HG03064 (cell line): Measurements from ENCODE around the gene SLC35F4.
"Not testable (repeated sequence)": the region's sequence is repeated elsewhere in the genome, so short reads cannot be mapped to it uniquely, and the experiment has no call there.

Source experiments
- ATAC-seq: cut with Tn5 transposase; IDR thresholded peaks from one replicate; pipeline ENCODE4 v1.9.1; 2021; ENCODE audit warnings: low read depth; ENCODE audit not compliant: unreplicated experiment

The SLC35F4 gene

DNA sequence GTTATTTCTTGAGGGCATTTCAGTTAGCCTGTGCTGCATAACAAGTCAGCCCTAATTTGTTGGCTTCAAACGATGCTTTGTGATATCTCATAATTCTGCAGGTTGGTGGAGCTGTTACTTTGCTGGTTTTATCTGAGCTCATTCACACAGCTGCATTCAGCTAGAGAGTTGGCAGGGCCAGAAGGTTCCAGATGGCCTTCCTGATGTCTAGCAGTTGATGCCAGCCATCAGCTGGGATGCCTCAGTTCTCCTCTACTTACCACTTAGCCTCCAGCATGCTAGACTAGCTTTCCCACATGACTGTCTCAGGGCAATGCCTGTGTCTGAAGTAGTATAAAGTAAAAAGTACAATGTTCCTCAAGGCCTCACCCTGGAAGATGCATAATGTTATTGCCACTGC, 130.6 kb downstream of the SLC35F4 start:
- ATAC-seq = no peak

DNA sequence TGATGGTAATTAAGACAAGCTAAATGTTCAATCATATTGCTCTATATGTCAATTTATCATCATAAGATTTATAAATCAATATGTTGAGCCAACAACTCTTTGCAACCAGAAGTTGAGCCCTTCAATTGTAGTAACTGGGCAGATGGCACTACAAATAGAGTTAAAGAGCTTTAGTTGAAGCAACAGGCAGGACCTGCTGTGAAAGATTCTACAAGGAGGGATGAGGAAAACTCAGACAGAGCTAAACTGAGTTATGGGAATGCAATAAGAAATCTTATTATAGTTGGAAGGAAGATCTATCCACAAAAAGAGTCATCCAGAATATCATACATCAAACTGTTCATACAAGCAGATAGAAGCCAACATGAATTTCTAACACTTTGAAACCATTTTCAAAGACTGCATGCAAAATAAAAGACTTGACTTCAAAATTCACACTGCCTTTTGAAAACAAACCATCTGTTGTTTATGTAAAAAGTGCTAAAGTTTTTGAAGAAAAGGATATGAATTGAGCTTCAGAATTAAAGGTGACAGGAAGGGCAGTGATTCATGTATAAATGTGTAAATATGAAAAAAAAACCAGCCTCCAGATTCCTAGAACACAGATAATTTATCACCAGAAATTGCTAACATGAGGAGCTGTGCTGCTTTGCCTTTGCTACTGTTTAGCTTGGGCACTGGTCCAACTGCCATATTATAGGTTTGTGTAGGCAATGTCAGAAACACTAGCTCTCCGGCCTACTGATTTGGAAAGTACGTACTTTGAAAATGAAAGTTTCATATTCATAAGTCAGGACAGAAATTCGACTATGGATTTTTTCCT, 133.2 kb downstream of the SLC35F4 start:
- no peak for ATAC-seq

DNA sequence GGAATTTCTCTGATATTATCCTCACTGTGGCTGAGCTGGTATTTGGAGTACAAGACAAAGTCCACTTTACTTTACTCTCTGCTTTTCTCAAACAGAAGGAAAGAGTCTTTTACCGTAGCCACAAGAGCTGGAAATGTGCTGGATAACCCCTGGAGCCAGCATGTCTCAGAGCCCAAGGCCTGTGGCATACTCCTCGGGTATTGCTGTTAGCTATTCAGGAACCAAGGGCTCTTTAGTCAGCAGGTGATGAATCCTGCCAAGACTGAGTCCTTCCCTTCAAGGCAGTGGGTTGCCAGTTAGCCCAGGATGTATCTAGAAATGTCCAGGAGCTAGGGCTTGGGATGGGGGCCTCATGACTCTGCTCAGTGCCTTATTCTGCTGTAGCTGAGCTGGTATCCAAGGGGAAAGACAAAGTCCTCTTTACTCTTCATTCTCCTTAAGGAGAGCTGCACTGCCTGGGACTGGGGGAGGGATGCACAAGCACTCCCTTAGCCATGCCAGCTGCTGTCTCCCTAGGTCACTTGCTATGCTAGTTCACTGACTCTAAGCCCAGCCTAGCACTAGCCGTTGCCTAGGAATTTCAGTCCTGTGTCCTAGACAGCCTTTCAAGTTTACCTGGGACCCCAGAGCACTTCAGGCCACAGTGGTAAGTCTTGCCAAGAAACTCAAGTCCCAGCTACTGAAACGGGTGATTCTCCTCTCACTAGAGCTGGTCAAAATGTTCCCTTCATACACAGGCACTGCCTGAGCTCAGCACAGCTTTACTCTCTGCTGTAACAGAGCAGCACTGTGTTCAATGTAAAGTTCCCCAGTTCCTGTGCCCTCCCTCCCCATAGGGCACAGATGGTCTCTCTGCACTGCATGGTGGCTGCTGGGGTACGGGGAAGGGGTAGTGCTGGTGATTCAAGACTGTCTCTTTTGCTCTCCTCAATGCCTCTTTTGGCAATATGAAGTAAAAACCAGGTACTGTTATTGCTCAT, 136.4 kb downstream of the SLC35F4 start:
- no peak for ATAC-seq

DNA sequence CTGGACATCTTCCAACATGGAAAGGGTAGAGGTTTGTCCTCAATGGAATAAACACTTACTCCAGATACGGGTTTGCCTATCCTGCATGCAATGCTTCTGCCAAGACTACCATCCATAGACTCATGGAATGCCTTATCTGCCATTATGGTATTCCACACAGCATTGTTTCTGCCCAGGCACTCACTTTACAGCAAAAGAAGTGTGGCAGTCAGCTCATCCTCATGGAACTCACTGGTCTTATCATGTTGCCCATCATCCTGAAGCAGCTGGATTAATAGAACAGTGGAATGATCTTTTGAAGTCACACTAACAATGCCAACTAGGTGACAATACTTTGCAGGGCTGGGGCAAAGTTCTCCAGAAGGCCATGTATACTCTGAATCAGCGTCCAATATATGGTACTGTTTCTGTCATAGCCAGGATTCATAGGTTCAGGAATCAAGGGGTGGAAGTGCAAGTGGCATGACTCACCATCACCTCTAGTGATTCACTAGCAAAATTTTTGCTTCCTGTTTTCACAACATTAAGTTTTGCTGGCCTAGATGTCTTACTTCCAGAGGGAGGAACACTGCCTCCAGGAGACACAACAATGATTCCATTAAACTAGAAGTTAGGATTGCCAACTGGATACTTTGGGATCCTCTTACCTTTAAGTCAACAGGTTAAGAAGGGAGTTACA, 140.4 kb downstream of the SLC35F4 start:
- no peak for ATAC-seq

DNA sequence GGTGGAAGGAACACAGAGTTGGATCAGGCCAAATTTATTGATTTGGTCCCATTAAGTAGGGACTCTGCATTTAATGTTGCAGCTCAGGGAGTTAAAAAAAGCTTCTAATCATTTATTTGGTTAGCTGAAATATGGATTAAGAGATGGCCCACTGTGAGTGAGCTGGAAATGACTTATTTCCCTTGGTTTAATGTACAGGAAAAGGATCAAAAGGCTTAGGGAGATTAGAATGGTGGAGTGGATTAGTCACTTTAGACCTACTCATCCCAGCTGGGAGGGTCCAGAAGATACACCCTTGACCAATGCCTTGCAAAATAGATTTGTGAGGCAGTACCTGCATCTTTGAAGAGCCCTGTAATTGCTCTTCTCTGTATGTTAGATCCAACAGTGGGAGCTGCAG, 143.8 kb downstream of the SLC35F4 start:
- ATAC-seq = not testable (repeated sequence)

DNA sequence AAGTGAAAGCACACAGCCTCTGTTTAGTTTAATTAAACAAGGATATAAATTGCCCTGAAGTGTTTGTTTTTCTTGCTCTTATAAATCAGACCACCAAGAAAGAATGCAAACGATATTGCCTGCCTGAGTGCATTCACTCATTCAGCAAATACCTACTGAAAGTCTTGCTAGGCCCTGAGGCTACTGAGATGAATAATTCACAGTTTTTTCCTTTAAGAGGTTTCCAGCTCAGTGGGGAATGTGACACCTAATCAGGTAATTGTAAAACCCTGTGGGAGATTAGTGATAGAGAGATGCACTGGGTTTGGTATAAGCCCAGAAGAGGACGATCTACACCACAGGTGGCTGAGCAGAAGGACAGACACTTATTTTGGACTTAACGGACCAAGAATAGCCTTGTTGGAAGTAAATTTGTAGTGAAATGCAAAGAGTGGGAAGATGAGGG, 151.4 kb downstream of the SLC35F4 start:
- ATAC-seq = no peak

DNA sequence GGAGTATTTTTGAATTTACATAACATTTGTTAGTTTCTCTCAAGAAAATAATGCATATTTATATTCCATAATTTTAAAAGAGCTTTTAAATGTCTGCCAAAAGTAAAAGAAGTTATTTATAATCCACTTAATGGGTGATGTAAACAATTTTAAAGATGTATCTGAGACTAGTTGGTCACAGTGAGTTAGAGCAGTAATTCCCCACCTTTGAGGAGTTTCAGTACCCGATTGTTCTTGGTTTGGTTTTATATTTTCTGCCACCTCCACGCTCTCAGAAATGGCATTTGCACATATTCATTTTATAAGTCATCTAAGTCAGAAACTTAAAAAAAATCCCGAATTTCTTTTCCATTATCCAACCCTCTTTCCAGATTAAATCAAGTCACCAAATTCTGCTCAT, 153.2 kb downstream of the SLC35F4 start:
- no peak for ATAC-seq

DNA sequence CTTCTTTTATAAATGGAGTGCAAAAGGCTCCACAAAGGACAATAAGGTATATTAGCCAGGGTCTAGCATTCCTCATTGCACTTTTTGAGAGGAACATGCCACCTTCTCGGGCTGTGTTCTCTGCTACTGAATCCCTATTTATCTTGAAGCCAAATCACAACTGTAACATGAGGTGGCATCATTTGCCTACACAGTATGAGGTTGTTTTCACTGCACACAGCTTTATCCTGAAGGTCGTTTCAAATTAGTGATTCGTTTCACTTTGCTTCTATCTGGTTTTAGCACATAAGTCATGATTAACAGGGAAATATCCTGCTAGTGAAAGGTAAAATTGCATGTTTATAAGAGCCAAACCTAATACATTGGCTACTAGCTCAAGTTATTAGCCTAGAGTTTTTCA, 153.8 kb downstream of the SLC35F4 start:
- ATAC-seq = no peak

DNA sequence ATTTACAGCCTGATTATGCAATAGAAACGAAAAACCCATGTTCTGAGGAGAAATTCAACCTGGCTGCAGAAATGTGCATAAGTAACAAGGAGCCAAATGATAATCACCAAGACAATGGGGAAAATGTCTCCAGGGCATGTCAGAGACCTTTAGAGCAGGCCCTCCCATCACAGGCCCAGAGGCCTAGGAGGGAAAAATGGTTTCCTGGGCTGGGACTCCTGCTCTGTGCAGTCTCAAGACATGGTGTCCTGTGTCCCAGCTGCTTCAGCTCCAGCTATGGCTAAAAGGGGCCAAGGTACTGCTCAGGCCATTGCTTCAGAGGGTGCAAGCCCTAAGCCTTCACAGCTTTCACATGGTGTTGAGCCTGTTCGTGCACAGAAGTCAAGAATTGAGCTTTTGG, 156.0 kb downstream of the SLC35F4 start:
- no peak for ATAC-seq

DNA sequence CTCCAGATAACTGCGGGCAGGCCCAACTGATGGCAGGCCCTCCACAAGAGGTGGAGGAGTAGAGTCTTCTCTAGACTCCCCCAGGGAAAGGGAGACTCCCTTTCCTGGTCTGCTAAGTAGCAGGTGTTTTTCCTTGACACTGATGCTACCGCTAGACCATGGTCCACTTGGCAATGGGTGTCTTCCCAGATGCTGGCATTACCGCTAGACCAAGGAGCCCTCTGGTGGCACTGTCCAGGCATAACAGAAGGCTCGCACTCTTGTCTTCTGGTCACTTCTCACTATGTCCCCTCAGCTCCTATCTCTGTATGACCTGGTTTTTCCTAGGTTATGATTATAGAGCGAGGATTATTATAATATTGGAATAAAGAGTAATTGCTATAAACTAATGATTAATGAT, 156.8 kb downstream of the SLC35F4 start:
- ATAC-seq = not testable (repeated sequence)

DNA sequence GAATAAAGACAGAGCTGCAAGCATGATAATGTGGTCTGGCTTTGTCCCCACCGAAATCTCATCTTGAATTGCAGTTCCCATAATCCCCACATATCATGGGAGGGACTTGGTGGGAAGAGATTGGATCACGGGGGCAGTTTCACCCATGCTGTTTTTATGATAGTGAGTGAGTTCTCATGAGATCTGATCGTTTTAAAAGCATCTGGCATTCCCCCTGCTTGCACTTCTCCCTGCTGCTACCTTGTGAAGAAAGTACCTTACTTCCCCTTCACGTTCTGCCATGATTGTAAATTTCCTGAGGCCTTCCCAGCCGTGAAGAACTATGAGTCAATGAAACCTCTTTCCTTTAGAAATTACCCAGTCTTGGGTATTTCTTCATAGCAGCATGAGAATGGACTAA, 158.7 kb downstream of the SLC35F4 start:
- no peak for ATAC-seq

DNA sequence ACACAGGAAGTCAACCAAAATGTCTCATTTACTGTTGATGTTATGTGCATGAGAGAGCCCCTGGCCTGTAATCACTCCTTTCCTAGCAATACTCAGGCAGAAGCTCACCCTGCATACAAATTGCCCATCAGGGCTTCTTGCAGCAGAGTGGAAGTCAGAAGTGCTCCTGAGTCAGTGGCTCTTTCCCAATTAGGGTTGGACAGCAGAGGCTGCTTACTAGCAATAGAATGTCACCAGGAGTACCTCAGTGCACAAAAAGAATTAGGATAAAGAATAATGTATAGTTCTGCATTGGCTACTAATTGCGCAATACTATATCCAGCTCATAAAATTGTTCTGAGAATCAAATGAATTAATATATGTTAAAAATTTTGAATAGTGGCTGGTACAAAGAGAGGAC, 161.1 kb downstream of the SLC35F4 start:
- ATAC-seq = no peak

DNA sequence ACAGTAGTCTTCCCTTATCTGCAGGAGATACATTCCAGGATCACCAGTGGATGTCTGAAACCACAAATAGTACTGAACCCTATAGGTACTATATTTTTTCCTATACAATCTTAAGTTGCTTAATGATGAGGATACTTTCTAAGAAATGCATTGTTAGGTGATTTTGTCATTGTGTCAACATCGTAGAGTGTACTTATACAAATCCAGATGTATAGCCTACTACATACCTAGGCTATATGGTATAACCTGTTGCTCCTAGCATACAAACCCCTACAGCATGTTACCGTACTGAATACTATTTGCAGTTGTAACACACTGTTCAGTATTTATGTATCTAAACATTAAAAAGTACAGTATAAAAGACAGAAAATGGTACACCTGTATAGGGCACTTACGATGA, 165.9 kb downstream of the SLC35F4 start:
- ATAC-seq = no peak

DNA sequence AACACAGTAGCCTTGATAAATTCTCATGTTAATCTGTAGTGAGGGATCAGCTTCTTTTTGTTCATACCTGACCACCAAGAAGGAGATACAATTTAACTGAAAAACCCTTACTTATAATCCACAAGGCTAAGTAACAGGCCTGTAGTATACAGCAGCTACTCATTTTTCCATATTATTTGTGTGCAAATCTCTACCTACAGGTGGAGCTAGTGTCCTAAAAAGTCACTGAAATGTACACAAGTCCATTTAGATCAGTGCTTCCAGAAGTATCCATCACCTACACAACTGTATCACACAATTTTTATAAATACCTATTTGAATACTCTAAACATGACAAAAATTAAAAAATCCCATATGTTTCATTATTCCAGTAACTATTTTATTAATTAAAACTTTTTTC, 173.2 kb downstream of the SLC35F4 start:
- ATAC-seq = no peak

DNA sequence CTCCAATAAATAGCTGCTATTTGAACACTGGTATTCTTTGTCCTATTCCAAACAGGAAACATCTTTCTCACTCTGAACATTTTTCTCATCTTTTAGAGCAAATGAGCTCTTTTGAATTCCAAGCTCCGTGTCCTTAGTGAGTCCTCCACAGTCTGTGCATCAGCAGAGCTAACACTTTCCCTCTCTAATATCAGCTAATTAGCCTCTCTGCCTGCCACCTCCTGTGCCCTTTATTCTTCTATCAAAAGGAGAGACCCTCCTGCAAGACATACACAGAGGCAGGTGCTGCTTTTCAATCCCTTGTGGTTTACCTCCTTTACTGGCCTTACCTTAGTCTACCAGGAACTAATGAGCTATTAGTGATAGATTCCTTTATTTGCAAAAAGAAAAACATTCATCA, 178.5 kb downstream of the SLC35F4 start:
- no peak for ATAC-seq

DNA sequence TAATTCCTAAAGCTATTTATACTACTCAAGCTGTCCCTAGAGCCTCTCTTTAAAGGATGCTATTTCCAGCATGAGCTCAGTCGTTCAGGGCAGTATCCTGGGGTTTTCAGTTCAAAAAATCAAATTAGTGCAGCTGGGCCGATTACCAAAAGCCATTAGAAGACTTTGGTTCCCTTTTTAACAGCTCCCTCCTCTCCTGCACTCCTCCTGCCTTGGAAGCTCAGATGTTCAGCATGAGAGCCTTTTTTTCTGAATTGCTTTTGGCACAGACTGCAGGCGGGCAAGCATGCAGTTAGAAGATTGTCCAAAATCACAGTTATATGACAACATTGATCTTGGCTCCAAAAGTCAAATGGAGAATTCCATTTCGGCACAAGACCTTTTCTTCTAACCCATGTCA, 179.6 kb downstream of the SLC35F4 start:
- ATAC-seq = no peak

DNA sequence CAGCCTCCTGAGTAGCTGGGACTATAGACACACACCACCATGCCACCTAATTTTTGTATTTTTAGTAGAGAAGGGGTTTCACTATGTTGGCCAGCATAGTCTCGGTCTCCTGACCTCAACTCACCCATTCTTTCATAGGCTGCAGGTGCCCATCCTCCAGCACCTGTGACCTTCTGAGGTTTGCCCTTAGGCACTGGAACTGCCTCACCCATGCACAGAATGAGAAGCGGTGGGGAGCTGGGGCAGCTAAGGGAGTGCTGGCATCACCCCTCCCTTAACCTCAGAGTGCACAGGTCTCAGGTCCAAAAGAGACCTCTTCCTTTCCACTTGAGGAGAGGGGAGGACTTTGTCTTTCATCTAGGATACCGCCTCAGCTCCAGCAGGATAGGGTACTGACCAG, 194.9 kb downstream of the SLC35F4 start:
- ATAC-seq = no peak

DNA sequence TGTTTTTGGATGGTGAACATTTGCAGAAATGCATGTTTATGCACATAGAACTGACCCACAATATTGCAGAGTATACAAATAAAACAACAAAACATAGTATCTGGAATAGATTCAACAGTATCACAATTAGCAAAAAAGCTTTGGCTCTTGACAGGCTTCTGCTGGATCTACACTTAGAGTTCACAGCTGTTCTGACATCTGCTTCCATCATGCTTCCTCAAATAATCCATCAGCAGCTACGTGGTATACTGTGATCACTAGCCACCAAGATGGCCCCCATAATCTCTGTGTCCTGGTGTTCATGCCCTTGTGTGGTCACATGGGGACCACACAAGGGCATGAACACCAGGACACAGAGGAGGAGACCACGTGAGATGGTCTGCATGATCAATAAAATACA, 205.7 kb downstream of the SLC35F4 start:
- ATAC-seq = no peak

DNA sequence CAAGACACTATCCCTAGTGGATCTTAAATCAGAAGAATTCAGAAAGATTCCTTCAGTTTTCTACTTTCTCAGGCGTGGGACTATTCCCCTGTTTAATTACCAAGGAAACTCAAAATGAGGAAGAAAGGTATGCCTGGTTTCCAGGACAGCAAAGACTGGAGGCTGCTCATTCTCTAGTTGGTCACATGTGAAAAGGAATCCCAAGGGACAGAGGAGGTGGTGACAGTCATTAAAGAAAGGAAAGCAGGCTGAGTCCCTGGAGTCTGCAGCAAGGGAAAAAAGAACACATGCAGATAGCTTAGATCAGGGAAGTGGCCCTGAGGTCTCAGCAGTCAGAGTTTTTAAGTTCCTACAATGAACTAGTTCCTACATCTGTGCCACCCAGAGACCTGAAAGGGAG, 206.8 kb downstream of the SLC35F4 start:
- ATAC-seq = no peak

DNA sequence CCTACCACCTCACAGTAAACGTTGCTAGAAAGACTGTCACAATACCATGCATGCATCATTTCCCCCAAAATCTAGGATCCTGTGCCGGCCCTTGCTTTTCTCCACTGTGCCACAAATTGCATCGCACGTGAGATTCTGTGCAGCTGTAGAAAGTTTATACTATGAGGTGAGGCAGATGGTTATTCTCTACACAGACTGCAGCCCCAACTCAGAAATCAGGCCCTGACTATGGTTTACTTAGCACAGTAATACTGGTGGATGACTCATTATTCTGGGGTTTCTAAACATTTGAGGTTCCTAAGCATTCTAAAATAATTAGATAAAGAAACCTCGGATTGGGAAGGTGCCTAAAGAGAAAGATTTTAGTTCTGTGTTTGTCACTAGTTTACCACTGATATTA, 208.4 kb downstream of the SLC35F4 start:
- no peak for ATAC-seq

DNA sequence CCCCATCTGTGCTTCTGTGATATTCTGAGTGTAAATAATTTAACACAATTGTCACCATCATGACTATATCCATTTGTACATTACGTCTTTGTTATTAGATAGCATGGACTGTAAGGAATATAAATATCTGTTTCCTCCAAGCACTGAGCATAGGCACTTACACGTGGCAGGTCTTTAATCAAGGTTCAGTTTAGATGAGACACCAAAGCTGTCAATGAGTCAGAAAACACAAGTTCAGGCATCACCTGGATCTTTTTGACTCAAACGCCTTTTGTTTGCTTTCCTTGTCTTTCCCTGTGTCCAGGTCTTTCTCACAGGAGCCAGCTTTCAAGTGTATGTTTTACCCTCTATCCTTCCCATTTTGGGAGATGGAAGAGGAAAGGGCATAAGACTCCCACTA, 209.0 kb downstream of the SLC35F4 start:
- ATAC-seq = no peak
